ENCODE measurements around the gene RNF114.
"Not testable (repeated sequence)": the region's sequence is repeated elsewhere in the genome, so short reads cannot be mapped to it uniquely, and the experiment has no call there.

Gene RNF114

GRCh38 chr20:49936153-49937026, at the start of gene RNF114:
RNF114 (plus strand) TSS chr20:49936397; CDS start chr20:49936413, 16 bp downstream.
- intact Hi-C loops (cut with DNase I), result no loop called here
- DNase-seq, result peak; percentile 85 to 98 (median 91)

- intact Hi-C loops (cut with DNase I), result loop anchor here (5.0 kb wide), 1 partner anchor 174 kb away; the partner anchor contains the start of gene B4GALT5
- DNase-seq, result peak in 2 of 10 donors; percentile 86 to 92
Observed at GRCh38 chr20:49886571-49887213, 49.5 kb upstream of the RNF114 start.

GRCh38 chr20:49887251-49888211, 48.7 kb upstream of the RNF114 start:
- DNase-seq, result peak in 1 of 10 donors; percentile 73
- intact Hi-C loops (cut with DNase I), result loop anchor here (1.0 to 5.0 kb wide), 4 partner anchors 41 to 276 kb away; partner anchors contain the start of genes B4GALT5 and SLC9A8

- intact Hi-C loops (cut with DNase I), result loop anchor here (1.0 to 5.0 kb wide), 4 partner anchors 40 to 277 kb away; partner anchors contain the start of genes B4GALT5 and SLC9A8
- DNase-seq, result peak; percentile 66 to 98 (median 84)
Observed at GRCh38 chr20:49888212-49889000, 47.8 kb upstream of the RNF114 start.

- DNase-seq, result peak in 1 of 10 donors; percentile 5
- intact Hi-C loops (cut with DNase I), result loop anchor here (2.0 to 5.0 kb wide), 2 partner anchors 76 to 177 kb away; partner anchors contain the start of genes B4GALT5 and SLC9A8
Observed at GRCh38 chr20:49889001-49889934, 46.9 kb upstream of the RNF114 start.

GRCh38 chr20:49889935-49890333, 46.3 kb upstream of the RNF114 start:
- no peak for DNase-seq
- intact Hi-C loops (cut with DNase I), result loop anchor here (2.0 to 5.0 kb wide), 2 partner anchors 77 to 178 kb away; partner anchors contain the start of genes B4GALT5 and SLC9A8

GRCh38 chr20:49890471-49891361, 45.5 kb upstream of the RNF114 start:
- peak in 4 of 10 donors; percentile 21 to 91 (median 76) for DNase-seq
- intact Hi-C loops (cut with DNase I), result no loop called here

GRCh38 chr20:49891476-49892110, 44.6 kb upstream of the RNF114 start:
- DNase-seq, result peak in 3 of 10 donors; percentile 11 to 76 (median 57)
- intact Hi-C loops (cut with DNase I), result no loop called here

GRCh38 chr20:49892260-49892659, 43.9 kb upstream of the RNF114 start:
- peak in 3 of 10 donors; percentile 26 to 85 (median 68) for DNase-seq
- intact Hi-C loops (cut with DNase I), result no loop called here

- intact Hi-C loops (cut with DNase I), result no loop called here
- DNase-seq, result peak in 2 of 10 donors; percentile 13 to 81
Observed at GRCh38 chr20:49892817-49893216, 43.4 kb upstream of the RNF114 start.

- peak in 1 of 10 donors; percentile 14 for DNase-seq
Observed at GRCh38 chr20:49893242-49894072, 42.7 kb upstream of the RNF114 start.

GRCh38 chr20:49894073-49894470, 42.1 kb upstream of the RNF114 start:
- DNase-seq, result peak in 1 of 10 donors; percentile 12
- intact Hi-C loops (cut with DNase I), result no loop called here

More at GRCh38 chr20:49893242-49894072, 42.7 kb upstream of the RNF114 start:
- intact Hi-C loops (cut with DNase I), result no loop called here

- intact Hi-C loops (cut with DNase I), result not testable (repeated sequence)
Observed at GRCh38 chr20:49895474-49896093, 40.6 kb upstream of the RNF114 start.

GRCh38 chr20:49896204-49896603, 40.0 kb upstream of the RNF114 start:
- DNase-seq, result peak in 1 of 10 donors; percentile 13
- intact Hi-C loops (cut with DNase I), result no loop called here

More at GRCh38 chr20:49895474-49896093, 40.6 kb upstream of the RNF114 start:
- DNase-seq, result peak in 2 of 10 donors; percentile 7 to 29

Measured in posterior cingulate gyrus (tissue), 11 donors.